Activated naive CD4-positive, alpha-beta T cell (primary cell): ENCODE results near the gene SPATA6L.
"Not testable (repeated sequence)": the region's sequence is repeated elsewhere in the genome, so short reads cannot be mapped to it uniquely, and the experiment has no call there.

ENCODE experiments used
- DNase-seq, 4 experiments: peaks; one replicate each; lab custom pipeline; 2025; lab: John Stamatoyannopoulos, UW

Gene SPATA6L

DNA sequence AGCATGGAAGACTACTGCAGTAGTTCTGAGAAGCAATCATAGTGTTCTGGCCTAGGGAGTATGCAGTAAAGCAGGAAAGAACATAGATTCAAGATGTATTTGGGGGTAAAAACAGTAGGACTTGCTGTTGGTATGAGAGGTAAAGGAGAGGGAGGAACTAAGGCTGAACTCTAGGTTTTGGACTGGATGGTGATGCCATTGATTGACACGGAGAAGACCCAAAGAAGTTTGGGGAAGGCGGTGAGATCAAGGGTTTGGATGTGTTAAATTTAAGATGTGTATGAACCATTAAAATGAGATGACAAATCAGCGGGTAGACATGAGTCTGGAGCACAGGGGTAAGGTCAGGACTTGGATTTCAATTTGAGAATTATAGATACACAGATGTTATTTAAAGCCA, 11.1 kb upstream of the SPATA6L start:
- DNase-seq, result no peak

DNA sequence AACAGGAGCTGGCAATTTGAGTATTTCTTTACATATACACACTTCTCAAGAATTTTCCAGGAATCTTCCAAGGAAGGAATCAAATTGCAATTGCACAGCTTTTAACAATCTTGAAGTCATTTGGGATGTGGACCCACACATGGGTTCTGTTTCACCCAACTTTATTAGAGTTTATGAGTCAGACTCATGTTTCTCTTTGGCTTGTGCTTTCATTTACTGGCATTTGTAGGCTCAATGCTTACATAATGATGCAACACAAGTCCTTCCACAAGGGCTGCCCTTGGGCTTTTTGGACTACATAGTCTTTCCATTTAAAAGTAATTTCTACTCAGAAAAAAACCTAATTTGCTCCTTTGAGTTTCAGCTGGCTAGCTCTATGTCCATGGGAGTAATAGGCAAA, 8.5 kb upstream of the SPATA6L start:
- DNase-seq, result no peak

DNA sequence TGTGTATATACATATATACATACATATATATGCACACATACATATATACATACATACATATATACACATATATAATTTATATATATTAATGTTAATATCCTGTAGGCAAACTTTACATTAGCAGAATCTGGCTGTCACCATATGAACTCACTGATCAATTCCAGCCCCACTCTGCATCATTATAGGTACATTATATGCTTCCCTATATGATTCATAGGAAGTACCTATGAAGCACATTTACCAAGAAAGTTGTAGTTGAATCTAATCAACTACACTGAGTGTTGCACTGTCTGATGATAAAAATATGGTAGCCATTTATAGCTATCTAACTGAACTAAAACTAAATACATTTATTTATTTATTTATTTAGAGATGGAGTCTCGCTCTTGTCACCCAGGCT, 5.5 kb upstream of the SPATA6L start:
- no peak for DNase-seq

DNA sequence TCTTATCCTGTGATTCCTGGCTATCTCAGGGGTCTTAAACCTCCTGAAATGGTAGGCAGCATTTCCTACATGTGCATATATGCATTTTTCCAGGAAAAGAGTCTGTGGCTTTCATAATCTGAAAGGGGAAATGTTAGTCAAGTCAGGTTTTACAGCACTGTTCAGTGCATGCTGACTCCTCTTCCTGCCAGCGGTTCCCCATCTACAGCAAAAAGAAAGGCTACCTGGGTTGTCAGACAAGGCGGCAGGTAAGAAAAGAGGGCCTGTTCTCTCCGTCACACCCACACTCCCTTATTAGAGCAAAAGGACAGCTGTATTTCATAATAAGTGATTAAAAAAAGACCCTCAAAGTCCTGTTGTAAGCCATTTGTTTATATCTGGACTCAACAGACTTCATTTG, 4.3 kb upstream of the SPATA6L start:
- DNase-seq, result no peak

DNA sequence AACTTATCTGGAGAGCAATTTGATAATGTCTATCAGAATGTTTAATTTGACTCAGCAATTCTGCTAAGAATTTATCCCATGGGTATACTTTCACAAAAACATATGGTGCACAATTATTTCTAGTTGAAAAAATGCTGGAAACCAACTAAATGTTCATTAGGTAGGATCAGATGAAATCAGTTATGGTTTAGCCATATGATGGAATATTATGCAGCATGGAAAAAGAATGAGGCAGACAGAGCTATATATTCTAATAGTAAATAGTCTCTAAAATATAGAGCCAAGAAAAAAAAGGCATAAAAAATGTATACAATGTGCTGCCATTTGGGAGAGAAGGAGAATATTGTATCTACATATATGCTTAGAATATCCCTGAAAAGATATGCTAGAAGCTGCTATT, 3.6 kb upstream of the SPATA6L start:
- no peak for DNase-seq

GRCh38 chr9:4668604-4669003, 2.3 kb upstream of the SPATA6L start:
- no peak for DNase-seq

GRCh38 chr9:4667681-4668080, 1.4 kb upstream of the SPATA6L start:
- DNase-seq, result no peak

- no peak for DNase-seq
Observed at GRCh38 chr9:4665357-4665756, 923 bp downstream of the SPATA6L start.

GRCh38 chr9:4663956-4664355, 2.3 kb downstream of the SPATA6L start:
- DNase-seq, result no peak

DNA sequence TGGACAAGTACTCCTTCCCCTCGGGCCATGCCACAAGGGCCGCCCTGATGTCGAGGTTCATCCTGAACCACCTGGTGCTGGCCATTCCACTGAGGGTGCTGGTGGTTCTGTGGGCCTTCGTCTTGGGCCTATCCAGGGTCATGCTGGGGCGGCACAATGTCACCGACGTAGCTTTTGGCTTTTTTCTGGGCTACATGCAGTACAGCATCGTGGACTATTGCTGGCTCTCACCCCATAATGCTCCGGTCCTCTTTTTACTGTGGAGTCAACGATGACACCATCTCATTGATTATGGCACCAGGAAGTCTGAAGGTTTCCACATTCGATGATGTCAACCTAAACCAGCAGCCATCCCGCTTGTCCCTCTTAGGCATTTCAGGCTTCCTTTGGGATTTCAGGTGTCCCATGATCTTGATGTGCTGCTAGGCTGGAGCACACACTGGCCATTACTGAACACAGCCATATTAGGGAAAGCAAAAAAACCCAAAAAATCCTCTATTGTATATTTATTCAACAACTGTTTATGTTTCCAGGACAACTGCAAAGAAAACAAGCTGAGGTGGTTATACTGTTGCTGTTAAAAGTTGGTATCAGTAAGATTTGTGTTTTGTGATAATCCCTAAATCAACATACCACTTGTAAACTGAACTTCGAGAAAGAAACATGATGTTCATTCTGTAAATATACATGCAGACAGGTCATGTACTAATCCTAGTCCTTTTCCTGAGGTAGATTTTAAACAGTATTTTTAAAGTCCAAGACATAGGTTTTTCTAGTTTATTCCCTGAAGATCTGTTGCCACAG, 3.1 kb downstream of the SPATA6L start:
- no peak for DNase-seq

- DNase-seq, result peak; percentile 32 to 62 (median 37)
Observed at GRCh38 chr9:4662108-4662988, 3.9 kb downstream of the SPATA6L start, which contains the start of gene PLPP6. TSS of gene PLPP6 (plus strand) at chr9:4662294. CDS start at chr9:4662376, 82 bp downstream.

- DNase-seq, result peak in 1 of 4 experiments; percentile 28
Observed at GRCh38 chr9:4661611-4662010, 4.7 kb downstream of the SPATA6L start.

- no peak for DNase-seq
Observed at GRCh38 chr9:4661165-4661564, 5.1 kb downstream of the SPATA6L start.

GRCh38 chr9:4660665-4661064, 5.6 kb downstream of the SPATA6L start:
- not testable (repeated sequence) for DNase-seq

GRCh38 chr9:4657426-4658159, 8.7 kb downstream of the SPATA6L start:
- no peak for DNase-seq

DNA sequence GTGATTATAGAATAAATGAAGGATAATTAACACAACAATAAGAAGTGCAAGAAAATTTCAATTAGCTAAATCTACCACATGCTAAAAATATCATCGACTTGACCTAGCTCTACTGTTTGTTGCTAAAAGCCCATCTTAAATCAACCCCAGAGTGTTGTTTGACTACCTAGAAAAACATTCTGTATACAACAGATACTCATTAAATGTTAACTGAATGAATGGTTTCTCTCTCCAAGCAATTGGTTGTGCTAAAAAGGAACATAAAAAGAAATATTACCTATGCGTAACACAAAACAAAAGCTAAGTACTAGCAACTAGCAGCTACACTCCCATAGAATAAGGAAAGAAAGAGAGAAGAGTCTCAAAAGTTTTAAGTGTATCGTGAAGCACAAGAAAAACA, 9.7 kb downstream of the SPATA6L start:
- DNase-seq, result no peak

DNA sequence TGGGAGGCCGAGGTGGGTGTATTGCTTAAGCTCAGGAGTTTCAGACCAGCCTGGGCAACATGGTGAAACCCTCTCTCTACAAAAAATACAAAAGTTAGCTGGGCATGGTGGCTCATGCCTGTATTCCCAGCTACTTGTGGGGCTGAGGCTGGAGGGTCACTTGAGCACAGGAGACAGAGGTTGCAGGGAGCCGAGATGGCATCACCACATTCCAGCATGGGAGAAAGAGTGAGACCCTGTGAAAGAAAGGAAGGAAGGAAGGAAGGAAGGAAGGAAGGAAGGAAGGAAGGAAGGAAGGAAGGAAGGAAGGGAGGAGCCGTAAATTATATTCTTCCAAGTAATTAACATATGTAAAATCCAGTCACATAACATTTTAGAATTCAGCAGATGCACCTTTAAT, 10.1 kb downstream of the SPATA6L start:
- not testable (repeated sequence) for DNase-seq

DNA sequence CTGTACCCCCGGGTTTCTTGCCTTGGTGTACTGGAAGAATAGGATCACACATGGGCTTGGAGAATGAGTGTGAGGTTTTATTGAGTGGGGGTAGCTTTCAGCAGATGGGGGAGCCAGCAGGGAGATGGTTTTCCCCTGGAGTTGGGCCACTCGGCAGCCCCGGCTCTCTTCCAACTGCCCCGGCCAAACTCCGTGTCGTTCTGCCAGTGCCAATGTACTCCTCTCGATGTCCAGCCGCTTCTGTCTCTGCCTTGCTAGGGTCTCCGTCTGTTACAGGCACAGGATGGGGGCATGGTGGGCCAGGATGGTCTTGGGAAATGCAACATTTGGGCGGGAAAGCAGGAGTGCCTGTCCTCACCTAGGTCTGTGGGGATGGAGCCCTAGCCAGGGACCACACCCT, 11.7 kb downstream of the SPATA6L start:
- no peak for DNase-seq

DNA sequence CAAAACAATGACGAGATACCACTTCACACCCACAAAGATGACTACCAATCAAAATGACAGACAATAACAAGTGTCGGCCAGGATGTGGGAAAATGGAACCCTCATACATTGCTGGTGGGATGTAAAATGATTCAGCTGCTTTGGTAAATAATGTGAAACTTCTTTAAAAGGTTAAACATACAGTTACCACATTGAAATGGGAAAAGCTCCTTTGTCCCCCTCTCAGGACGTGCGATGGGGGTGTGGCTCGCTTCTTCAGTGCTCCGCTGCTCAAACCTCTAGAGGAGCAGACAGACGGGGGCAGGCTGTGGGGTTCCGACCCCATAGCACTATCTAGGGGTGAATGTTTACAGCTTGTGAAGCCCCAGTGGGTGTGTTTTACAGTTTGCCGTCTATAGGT, 12.2 kb downstream of the SPATA6L start:
- DNase-seq, result no peak

- no peak for DNase-seq
Observed at GRCh38 chr9:4642351-4642750, 23.9 kb downstream of the SPATA6L start.

- peak in 2 of 4 experiments; percentile 31 to 37 for DNase-seq
Observed at GRCh38 chr9:4640027-4640426, 26.3 kb downstream of the SPATA6L start.

GRCh38 chr9:4639420-4639819, 26.9 kb downstream of the SPATA6L start:
- DNase-seq, result no peak
